ENCODE data around the gene RASD2. TPM values are rescaled to one million over a fixed set of nuclear protein-coding genes. Genes with fewer than 3 reads are reported as not detected.

The RASD2 gene
- total RNA-seq, 1 donor from 2014 or later = 0.28 TPM

- no peak for ATAC-seq
Observed at GRCh38 chr22:35542157-35542938, 1.7 kb downstream of the RASD2 start.

- no peak for ATAC-seq
Observed at GRCh38 chr22:35542939-35543516, 2.4 kb downstream of the RASD2 start.

- ATAC-seq = no peak
Observed at GRCh38 chr22:35543702-35544101, 3.1 kb downstream of the RASD2 start.

- no peak for ATAC-seq
Observed at GRCh38 chr22:35544189-35544588, 3.6 kb downstream of the RASD2 start.

GRCh38 chr22:35544827-35545226, 4.2 kb downstream of the RASD2 start:
- no peak for ATAC-seq

- ATAC-seq = no peak
Observed at GRCh38 chr22:35546886-35547285, 6.3 kb downstream of the RASD2 start.

- no peak for ATAC-seq
Observed at GRCh38 chr22:35547987-35548721, 7.5 kb downstream of the RASD2 start.

GRCh38 chr22:35548722-35549112, 8.1 kb downstream of the RASD2 start:
- no peak for ATAC-seq

- ATAC-seq = no peak
Observed at GRCh38 chr22:35549328-35549727, 8.7 kb downstream of the RASD2 start.

GRCh38 chr22:35551549-35552177, 11.0 kb downstream of the RASD2 start:
- ATAC-seq = no peak

- ATAC-seq = peak; percentile 49
Observed at GRCh38 chr22:35552196-35552842, 11.7 kb downstream of the RASD2 start.

- no peak for ATAC-seq
Observed at GRCh38 chr22:35552846-35553245, 12.2 kb downstream of the RASD2 start.

- ATAC-seq = no peak
Observed at GRCh38 chr22:35553341-35553740, 12.7 kb downstream of the RASD2 start.

GRCh38 chr22:35554297-35554845, 13.7 kb downstream of the RASD2 start:
- no peak for ATAC-seq

- no peak for ATAC-seq
Observed at GRCh38 chr22:35555483-35555890, 14.9 kb downstream of the RASD2 start.

GRCh38 chr22:35555946-35556547, 15.4 kb downstream of the RASD2 start:
- ATAC-seq = no peak

- ATAC-seq = no peak
Observed at GRCh38 chr22:35556666-35557065, 16.0 kb downstream of the RASD2 start.

- no peak for ATAC-seq
Observed at GRCh38 chr22:35558031-35558430, 17.4 kb downstream of the RASD2 start.

- ATAC-seq = no peak
Observed at GRCh38 chr22:35558719-35559118, 18.1 kb downstream of the RASD2 start.

- no peak for ATAC-seq
Observed at GRCh38 chr22:35559354-35560005, 18.8 kb downstream of the RASD2 start.

GRCh38 chr22:35560366-35560765, 19.7 kb downstream of the RASD2 start:
- ATAC-seq = no peak
